ENCODE results near the gene MUC5B.

Gene MUC5B

DNA sequence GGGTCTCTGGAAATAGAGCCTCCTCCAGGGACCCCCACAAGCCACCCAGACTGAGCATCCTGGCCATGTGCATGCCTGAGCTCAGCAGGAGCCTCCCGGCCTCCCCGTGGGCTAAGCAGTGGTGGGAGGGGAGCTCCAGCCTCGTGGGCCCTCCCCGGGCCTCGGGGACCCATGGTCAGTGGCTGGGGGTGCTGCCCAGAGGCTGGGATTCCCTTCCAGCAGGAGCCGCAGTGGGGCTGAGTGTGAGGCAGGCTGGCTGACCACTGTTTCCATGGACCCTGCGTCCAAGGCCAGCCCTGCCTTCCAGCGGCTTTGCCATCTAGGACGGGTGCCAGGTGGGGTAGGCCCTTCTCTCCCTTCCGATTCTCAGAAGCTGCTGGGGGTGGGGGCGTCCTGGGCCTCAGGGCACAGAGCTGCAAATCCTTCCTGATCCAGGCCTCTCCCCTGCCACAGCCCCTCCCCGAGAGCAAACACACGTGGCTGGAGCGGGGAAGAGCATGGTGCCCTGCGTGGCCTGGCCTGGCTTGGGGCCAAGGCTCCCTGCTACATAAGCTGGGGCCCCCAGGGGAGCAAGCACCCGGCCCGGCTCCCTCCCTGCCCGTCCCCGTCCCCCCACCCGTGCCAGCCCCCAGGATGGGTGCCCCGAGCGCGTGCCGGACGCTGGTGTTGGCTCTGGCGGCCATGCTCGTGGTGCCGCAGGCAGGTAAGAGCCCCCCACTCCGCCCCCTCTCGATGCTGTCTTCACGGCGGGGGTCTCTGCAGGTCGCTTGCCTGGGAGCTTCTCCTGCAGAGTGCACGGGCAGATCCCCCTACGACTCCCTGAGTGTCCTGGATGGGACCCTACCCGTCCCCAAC is at the start of gene MUC5B:
MUC5B (plus strand) TSS at position 576 of the 855 bp plus-strand sequence; CDS start at position 634, 58 bp downstream.
- no peak for TF ChIP-seq GATA2 (IDR thresholded peaks at IDR 0.05; ENCODE audit: low read depth, low read length)
- no peak for TF ChIP-seq GATA3 (IDR thresholded peaks at IDR 0.05; ENCODE audit: low read depth, low read length)

DNA sequence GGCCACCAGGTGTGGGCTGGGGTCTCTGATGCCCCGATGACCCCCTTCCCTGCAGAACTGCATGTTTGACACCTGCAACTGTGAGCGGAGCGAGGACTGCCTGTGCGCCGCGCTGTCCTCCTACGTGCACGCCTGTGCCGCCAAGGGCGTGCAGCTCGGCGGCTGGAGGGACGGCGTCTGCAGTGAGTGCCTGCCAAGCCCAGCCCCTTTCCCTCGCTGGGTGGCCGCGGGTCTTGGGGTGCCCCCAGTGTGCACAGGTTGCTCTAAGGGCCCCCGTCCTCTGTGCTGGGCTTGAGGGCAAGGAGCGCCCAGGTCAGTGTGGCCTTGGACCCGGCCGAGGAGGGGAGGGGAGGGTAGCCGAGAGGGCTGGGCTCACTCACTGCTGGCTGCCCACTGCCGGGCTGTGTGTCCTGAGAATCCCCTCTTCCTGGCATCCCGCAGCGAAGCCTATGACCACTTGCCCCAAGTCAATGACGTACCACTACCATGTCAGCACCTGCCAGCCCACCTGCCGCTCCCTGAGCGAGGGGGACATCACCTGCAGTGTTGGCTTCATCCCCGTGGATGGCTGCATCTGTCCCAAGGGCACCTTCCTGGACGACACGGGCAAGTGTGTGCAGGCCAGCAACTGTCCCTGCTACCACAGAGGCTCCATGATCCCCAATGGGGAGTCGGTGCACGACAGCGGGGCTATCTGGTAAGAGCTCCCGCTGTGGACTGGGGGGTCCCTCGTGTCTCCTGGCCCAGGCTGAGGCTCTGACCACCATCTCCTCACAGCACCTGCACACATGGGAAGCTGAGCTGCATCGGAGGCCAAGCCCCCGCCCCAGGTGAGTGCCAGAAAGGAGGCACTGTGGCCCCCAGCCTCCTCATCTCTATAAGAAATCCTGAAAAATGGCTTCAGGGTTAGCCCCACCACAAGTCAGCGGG is 48.2 kb upstream of the MUC5B start:
- TF ChIP-seq GATA2 (IDR thresholded peaks at IDR 0.05; ENCODE audit: low read depth, low read length), result no peak
- TF ChIP-seq GATA3 (IDR thresholded peaks at IDR 0.05; ENCODE audit: low read depth, low read length), result no peak

DNA sequence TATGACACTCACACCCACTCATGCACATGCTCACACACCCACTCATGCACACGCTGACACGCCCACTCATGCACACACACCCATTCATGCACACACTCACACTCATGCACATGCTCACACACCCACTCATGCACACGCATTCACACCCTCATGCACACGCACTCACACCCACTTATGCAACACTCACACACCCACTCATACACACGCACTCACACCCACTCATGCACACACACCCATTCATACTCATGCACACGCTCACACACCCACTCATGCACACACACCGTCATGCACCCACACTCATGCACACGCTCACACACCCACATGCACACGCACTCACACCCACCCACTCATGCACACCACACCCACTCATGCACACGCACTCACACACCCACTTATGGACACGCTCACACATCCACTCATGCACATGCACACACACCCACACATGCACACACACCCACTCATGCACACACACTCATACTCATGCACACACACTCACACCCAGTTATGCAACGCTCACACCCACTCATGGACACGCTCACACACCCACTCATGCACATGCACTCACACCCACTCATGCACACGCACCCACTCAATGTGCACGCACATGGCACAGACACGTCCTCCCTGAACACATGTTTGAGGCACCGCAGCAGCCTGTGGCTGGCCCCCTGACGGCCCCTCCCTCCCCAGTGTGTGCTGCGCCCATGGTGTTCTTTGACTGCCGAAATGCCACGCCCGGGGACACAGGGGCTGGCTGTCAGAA is 47.2 kb upstream of the MUC5B start:
- no peak for TF ChIP-seq GATA2 (IDR thresholded peaks at IDR 0.05; ENCODE audit: low read depth, low read length)
- no peak for TF ChIP-seq GATA3 (IDR thresholded peaks at IDR 0.05; ENCODE audit: low read depth, low read length)

GRCh38 chr11:1176224-1177019 is 46.4 kb upstream of the MUC5B start:
- TF ChIP-seq GATA3 (IDR thresholded peaks at IDR 0.05; ENCODE audit: low read depth, low read length), result no peak
- TF ChIP-seq GATA2 (IDR thresholded peaks at IDR 0.05; ENCODE audit: low read depth, low read length), result no peak

GRCh38 chr11:1177020-1177770 is 45.7 kb upstream of the MUC5B start:
- TF ChIP-seq GATA2 (IDR thresholded peaks at IDR 0.05; ENCODE audit: low read depth, low read length), result no peak
- no peak for TF ChIP-seq GATA3 (IDR thresholded peaks at IDR 0.05; ENCODE audit: low read depth, low read length)

DNA sequence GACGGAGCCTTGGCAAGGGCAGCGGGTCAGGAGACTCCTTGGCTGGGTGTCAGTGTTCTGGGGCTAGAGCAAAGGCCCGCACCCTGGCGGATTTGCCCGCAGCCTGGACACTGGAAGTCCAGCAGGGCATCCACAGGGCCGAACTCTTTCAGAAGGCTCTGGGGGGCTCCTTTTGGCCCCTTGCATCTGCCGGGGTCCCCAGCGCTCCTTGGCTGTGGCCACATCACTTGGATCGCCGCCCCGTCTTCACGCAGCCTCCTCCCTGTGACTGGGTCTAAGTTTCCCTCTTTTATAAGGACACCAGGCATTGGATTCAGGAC is 45.1 kb upstream of the MUC5B start:
- no peak for TF ChIP-seq GATA3 (IDR thresholded peaks at IDR 0.05; ENCODE audit: low read depth, low read length)
- TF ChIP-seq GATA2 (IDR thresholded peaks at IDR 0.05; ENCODE audit: low read depth, low read length), result no peak

- no peak for TF ChIP-seq GATA3 (IDR thresholded peaks at IDR 0.05; ENCODE audit: low read depth, low read length)
- TF ChIP-seq GATA2 (IDR thresholded peaks at IDR 0.05; ENCODE audit: low read depth, low read length), result no peak
These were observed 44.5 kb upstream of the MUC5B start for GRCh38 chr11:1178201-1178885.

DNA sequence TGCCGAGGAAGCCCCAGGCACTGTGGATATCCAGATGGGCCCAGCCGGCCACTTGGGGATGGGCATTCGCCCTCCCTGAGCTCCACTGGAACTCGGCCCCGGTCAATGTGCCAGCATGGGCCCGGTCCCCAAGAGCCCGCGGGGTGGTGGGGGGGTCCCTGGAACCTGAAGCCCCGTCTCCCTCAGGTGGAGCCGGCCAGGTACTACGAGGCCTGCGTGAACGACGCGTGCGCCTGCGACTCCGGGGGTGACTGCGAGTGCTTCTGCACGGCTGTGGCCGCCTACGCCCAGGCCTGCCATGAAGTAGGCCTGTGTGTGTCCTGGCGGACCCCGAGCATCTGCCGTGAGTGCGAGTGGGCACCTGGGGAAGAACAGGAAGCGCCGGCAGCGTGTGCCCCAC is 44.0 kb upstream of the MUC5B start:
- no peak for TF ChIP-seq GATA2 (IDR thresholded peaks at IDR 0.05; ENCODE audit: low read depth, low read length)
- TF ChIP-seq GATA3 (IDR thresholded peaks at IDR 0.05; ENCODE audit: low read depth, low read length), result no peak

- TF ChIP-seq GATA2 (IDR thresholded peaks at IDR 0.05; ENCODE audit: low read depth, low read length), result no peak
- no peak for TF ChIP-seq GATA3 (IDR thresholded peaks at IDR 0.05; ENCODE audit: low read depth, low read length)
These were observed 43.2 kb upstream of the MUC5B start for GRCh38 chr11:1179641-1180040.

GRCh38 chr11:1180171-1180570 is 42.7 kb upstream of the MUC5B start:
- TF ChIP-seq GATA3 (IDR thresholded peaks at IDR 0.05; ENCODE audit: low read depth, low read length) (no peak), GATA2 (IDR thresholded peaks at IDR 0.05; ENCODE audit: low read depth, low read length) (no peak)

DNA sequence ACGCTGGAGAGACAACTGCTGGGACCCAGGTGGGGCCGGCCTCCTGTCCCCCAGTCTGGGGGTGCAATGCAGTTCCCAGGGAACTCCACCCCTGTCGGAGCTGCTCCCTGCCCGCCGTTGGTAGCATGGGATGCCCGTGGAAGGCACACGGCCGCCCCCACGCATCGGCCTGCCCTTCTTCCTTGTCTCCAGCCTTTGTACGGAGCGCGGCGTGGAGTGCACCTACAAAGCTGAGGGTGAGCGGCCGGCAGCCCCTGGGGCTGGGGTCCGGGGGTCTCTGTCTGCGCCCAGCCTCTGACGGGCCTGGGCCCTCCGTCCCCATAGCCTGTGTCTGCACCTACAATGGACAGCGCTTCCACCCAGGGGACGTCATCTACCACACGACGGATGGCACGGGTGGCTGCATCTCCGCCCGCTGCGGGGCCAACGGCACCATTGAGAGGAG is 41.9 kb upstream of the MUC5B start:
- TF ChIP-seq GATA3 (IDR thresholded peaks at IDR 0.05; ENCODE audit: low read depth, low read length) (no peak), GATA2 (IDR thresholded peaks at IDR 0.05; ENCODE audit: low read depth, low read length) (no peak)

GRCh38 chr11:1181420-1181819 is 41.4 kb upstream of the MUC5B start:
- TF ChIP-seq GATA3 (IDR thresholded peaks at IDR 0.05; ENCODE audit: low read depth, low read length) (no peak), GATA2 (IDR thresholded peaks at IDR 0.05; ENCODE audit: low read depth, low read length) (no peak)
